NCI-H1436 treated with DMSO at 0.1 percent for 48 hours (cell line): Measurements from ENCODE around the gene P2RX3.
"Not testable (repeated sequence)": the region's sequence is repeated elsewhere in the genome, so short reads cannot be mapped to it uniquely, and the experiment has no call there.

Source experiments
- DNase-seq: peaks from one replicate; lab custom pipeline; 2025; lab: John Stamatoyannopoulos, UW

The P2RX3 gene

GRCh38 chr11:57399972-57400578, 61.9 kb downstream of the P2RX3 start:
- DNase-seq, result no peak

DNA sequence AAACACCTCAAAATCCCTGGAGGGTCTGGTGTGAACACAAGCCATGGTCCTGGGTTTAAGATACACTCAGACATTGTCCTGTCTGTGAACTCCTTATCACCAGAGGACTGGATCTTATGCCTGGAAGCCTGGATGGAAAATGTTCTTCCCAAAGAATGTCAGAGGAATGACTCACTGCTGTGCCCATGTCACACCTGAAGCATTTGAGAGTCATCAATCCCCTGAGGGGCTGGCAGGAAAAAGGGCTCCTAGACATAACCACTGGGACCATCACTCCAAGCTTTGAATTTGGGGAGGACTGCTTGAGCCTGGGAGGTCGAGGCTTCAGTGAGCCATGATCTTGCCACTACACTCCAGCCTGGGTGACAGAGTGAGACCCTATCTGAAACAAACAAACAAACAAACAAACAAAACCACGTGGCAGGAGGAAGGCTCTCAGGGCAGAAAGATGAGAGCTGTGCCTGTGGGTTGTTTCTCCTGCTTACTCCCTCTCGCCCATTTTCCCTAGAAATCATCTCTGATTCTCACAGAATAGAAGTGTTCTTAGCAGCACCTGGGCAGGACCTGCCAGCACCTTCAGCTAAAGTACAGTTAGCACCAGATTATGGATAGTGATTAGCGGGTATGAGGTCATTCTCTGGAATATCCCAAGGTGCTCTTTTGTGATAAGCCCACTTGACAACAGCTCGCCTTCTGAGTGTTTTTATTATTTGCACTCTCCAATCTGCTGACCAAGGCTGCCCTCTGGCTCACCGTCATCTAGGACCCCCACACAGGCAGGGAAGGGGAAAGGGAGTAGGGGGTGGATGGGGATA, 64.2 kb downstream of the P2RX3 start:
- no peak for DNase-seq

DNA sequence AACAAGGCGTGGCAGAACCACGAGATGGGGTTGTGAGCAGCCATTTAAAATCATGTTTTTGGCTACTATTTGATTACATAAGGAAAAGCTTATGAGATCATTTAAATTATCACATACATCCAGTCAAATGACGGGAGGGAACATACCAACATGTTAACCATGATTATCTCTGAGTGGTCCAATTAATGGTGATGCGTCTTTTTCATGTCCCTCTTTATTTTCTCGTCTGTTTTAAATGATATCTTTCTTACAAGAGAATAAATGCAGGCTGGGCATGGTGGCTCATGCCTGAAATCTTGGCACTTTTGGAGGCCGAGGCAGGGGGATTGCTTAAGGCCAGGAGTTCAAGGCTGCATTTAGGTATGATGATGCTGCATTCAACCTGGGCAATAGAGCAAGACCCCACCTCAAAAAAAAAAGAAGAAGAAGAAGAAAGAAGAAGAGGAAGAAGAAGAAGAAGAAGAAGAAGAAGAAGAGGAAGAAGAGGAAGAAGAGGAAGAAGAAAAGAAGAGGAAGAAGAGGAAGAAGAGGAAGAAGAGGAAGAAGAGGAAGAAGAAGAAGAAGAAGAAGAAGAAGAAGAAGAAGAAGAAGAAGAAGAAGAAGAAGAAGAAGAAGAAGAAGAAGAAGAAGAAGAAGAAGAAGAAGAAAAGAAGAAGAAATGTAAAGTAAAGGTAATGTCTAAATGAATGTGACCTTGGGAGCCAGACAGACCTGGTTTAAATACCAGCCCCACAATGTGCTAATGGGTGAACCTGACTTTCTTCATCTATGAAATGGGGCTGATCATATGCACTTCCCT, 65.0 kb downstream of the P2RX3 start:
- not testable (repeated sequence) for DNase-seq

- DNase-seq, result no peak
Measured at GRCh38 chr11:57403802-57404147, 65.6 kb downstream of the P2RX3 start.

GRCh38 chr11:57405271-57405860, 67.2 kb downstream of the P2RX3 start:
- no peak for DNase-seq

DNA sequence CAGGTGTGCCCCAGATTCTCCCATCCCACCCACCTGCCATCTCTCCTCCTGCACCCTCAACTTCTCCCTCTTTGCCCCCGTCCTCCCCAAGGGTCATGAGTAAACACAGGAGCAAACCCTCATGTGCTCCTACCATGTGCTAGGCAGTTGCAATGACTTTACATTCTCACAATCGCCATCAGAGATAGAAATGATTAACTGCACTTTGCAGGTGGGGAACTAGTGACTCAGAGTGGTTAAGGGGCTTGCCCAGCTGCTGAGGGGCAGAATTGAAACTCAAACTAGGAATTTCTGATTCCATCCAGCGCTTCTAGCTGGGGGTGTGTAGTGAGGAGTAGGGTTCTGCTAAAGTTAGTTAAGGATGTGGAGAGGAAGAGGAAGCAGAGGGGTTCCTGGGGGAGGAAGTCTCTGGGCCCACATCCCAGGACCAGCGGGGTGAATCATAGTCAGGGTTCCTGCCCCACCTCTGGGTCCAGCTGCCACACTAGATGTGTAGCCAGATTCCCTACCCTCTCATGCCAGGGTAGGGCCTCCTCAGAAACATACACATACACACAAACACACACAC, 68.3 kb downstream of the P2RX3 start:
- no peak for DNase-seq

GRCh38 chr11:57407010-57407920, 69.1 kb downstream of the P2RX3 start:
- DNase-seq, result no peak

GRCh38 chr11:57407941-57408475, 69.9 kb downstream of the P2RX3 start:
- no peak for DNase-seq

DNA sequence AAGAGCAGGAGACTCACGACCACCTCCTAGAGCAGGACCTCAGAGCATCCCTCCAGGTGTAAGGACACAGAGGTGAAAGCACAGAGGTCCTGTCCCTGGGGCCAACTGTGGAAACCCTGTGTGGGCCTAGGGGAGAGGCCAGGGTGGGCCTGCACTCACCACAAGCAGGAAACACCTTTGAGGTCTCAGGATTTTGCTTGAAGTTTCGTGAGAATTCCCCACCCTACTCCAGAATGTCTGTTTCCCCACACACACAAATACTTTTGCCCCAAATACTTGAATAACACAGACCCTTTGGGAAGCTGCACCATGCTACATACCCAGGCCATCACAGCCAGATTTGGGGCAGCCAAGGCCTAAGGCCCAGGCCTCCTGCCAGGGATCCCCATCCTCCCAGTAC, 70.6 kb downstream of the P2RX3 start:
- no peak for DNase-seq

- no peak for DNase-seq
Measured at GRCh38 chr11:57409321-57410100, 71.4 kb downstream of the P2RX3 start.

GRCh38 chr11:57410287-57410686, 72.1 kb downstream of the P2RX3 start:
- DNase-seq, result no peak

DNA sequence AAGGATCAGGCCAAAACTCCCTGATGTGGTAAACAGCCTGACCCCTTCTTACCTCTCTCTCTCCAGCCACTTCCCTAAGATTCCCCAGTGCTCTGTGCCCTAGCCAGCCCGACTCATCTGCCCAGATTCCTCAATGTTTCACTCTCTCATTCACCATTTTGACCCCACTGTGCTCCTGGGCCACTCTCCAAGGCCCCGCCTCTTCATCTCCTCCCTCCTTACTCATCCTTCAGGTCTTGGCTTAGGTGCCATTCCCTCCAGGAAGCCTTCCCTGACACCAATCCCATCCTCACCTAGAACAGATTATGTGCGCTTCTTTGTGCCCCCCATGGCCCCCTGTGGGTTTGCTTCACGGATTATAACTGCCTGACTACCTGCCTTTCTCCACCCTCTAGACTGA, 75.5 kb downstream of the P2RX3 start:
- DNase-seq, result no peak

DNA sequence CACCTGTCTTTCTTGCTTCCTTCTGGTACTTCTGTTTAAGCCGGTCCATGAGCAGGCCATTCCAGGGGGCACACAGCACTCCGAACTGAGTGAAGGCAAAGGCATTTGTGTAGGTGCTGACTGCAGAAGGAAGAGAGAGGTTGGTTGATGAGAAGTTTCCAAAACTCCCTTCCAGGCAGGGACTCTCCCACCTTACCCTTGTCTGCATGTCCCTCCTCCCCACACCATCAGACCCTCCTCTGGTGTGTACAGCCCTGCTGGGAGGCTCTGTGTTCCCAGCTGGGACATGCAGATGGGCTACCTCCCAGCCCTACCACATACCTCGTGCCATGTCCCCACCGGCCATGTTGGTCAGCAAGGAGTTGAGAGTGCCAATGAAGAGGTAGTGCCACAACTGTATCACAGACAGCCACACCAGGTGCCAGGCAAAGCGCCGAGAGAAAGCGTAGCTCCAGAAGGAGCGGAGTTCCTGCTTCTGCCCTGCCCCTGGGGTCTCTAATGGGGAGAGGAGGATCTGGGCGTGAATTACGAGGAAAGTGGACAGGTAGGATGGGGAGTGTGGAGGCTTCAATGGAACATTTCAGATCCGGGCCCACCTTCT, 76.6 kb downstream of the P2RX3 start:
- DNase-seq, result no peak

DNA sequence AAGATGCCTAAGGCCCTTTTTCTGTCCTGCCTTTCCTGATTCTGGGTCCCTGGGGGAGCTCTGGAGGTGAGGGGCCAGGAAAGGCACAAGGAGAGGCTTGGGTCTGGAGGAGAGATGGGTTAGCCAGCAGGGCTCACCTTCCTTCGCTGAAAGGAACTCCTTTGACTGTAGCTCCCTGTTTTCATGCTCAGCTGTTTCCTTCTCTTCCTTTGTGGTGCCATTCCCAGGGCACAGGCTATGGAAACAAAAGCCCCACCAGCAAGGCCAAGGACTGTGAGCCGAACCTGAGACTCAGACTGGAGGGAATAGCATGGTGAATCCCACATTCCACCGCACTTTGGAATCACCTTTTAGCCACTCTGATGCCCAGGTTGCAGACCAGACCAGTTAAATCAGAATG, 78.3 kb downstream of the P2RX3 start:
- no peak for DNase-seq

- DNase-seq, result no peak
Measured at GRCh38 chr11:57417056-57417455, 78.9 kb downstream of the P2RX3 start.

GRCh38 chr11:57418131-57418530, 80.0 kb downstream of the P2RX3 start:
- no peak for DNase-seq

DNA sequence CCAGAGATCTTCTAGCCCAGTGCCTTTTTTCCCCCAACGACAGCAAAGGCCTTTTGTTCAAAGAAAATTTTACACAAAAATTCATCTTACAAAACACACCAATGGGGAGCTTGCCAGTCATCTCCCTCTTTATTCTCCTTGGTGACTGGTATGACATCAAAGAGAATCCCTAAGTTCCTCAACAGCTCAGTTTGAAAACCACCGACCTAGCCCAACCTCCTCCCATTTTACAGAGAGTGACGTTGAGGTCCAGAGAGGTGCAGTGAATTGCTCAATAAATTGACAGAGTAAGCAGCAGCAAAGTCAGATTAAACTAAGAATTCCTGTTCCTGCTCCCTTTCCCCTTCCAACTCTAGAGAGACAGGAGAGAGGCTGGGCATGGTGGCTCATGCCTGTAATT, 81.0 kb downstream of the P2RX3 start:
- no peak for DNase-seq

DNA sequence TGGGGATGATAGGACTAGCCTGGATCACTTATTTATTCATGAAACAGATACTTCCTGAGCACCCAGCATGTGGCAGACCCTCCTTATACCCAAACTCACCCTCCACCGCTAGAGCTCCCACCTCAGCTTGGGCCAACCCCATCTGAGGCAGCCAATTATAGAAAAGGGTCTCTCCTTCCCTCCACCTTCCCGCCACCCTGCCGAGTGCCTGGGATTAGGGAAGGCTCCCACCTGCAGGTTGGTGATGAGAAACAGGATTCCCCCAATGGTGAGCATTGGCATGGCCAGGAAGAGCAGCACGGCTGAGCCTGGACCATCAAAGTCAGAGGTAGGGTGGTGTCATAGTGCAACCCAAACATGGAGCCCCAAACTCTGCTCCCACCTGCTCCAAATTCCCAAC, 82.9 kb downstream of the P2RX3 start:
- DNase-seq, result no peak

- no peak for DNase-seq
Measured at GRCh38 chr11:57421805-57422204, 83.7 kb downstream of the P2RX3 start.
